ENCODE measurements around the gene CRYBA2. TPM values are rescaled to one million over a fixed set of nuclear protein-coding genes. Genes with fewer than 3 reads are reported as not detected.

Gene CRYBA2
- total and polyA plus RNA-seq, 7 donors, result 1.4 to 10.8 (median 5.5) TPM; not detected in 4

GRCh38 chr2:219002395-219003266 lies 9.4 kb upstream of the CRYBA2 start:
- peaks cover 0 to 23% (median 21%) of the 10 kb centered on the region in 4 donors for H3K4me1 ChIP-seq
- TF ChIP-seq EP300 (IDR thresholded peaks at IDR 0.05), result no peak
- peak in 1 of 4 experiments; percentile 40 for TF ChIP-seq CTCF (IDR thresholded peaks at IDR 0.05)
- H3K9me3 ChIP-seq, result no peaks in the 10 kb centered on the region
- H3K4me3 ChIP-seq, result peak overlapping the region in 1 of 4 donors; percentile 8
- WGBS, 2 donors, result 1 to 3% methylated on average over 72 of the region's 72 CpGs
- no peak overlapping the region for H3K27ac ChIP-seq
- peaks cover 28 to 95% (median 63%) of the 10 kb centered on the region in 3 donors for H3K27me3 ChIP-seq
- intact Hi-C loops (cut with DNase I), result no loop called here
- no peaks in the 10 kb centered on the region for H3K36me3 ChIP-seq
- no peak for DNase-seq

GRCh38 chr2:219001577-219002394 lies 8.6 kb upstream of the CRYBA2 start:
- no peak for DNase-seq
- Histone ChIP-seq H3K27me3 (peaks cover 28 to 96% (median 72%) of the 10 kb centered on the region in 3 donors), H3K4me1 (peaks cover 0 to 23% (median 21%) of the 10 kb centered on the region in 4 donors), H3K27ac (no peak overlapping the region), H3K9me3 (no peaks in the 10 kb centered on the region), H3K36me3 (no peaks in the 10 kb centered on the region), H3K4me3 (no peak overlapping the region)
- WGBS, 2 donors, result 1 to 2% methylated on average over 70 of the region's 70 CpGs
- intact Hi-C loops (cut with DNase I), result no loop called here
- TF ChIP-seq POLR2A (IDR thresholded peaks at IDR 0.05), result peak in 1 of 2 donors; percentile 73
- no peak for TF ChIP-seq CTCF (IDR thresholded peaks at IDR 0.05)
- TF ChIP-seq POLR2AphosphoS5 (IDR thresholded peaks at IDR 0.05), result peak in 1 of 4 donors; percentile 60

- Histone ChIP-seq H3K27ac (no peak overlapping the region), H3K36me3 (no peaks in the 10 kb centered on the region), H3K4me3 (no peak overlapping the region), H3K27me3 (peaks cover 34 to 98% (median 75%) of the 10 kb centered on the region in 3 donors), H3K9me3 (no peaks in the 10 kb centered on the region), H3K4me1 (peaks cover 0 to 27% (median 24%) of the 10 kb centered on the region in 4 donors)
- 3 to 7% methylated on average over 26 of the region's 26 CpGs for WGBS, 2 donors
- DNase-seq, result no peak
- intact Hi-C loops (cut with DNase I), result no loop called here
- no peak for TF ChIP-seq POLR2AphosphoS5 (IDR thresholded peaks at IDR 0.05)
- no peak for TF ChIP-seq POLR2A (IDR thresholded peaks at IDR 0.05)
- TF ChIP-seq CTCF (IDR thresholded peaks at IDR 0.05), result no peak
Observed at GRCh38 chr2:219001100-219001576, 7.9 kb upstream of the CRYBA2 start.

- TF ChIP-seq POLR2AphosphoS5 (IDR thresholded peaks at IDR 0.05) (no peak), EP300 (IDR thresholded peaks at IDR 0.05) (no peak), POLR2A (IDR thresholded peaks at IDR 0.05) (no peak)
- no peak overlapping the region for H3K4me3 ChIP-seq
- intact Hi-C loops (cut with DNase I), result no loop called here
- no peaks in the 10 kb centered on the region for H3K36me3 ChIP-seq
- 20 to 24% methylated on average over 8 of the region's 8 CpGs for WGBS, 2 donors
- DNase-seq, result no peak
- peaks cover 0 to 33% (median 30%) of the 10 kb centered on the region in 4 donors for H3K4me1 ChIP-seq
- peaks cover 35 to 98% (median 73%) of the 10 kb centered on the region in 3 donors for H3K27me3 ChIP-seq
- H3K9me3 ChIP-seq, result no peaks in the 10 kb centered on the region
- H3K27ac ChIP-seq, result no peak overlapping the region
Observed at GRCh38 chr2:219000569-219000960, 7.3 kb upstream of the CRYBA2 start.
